ENCODE data around the gene CHRNA3.

Gene CHRNA3

GRCh38 chr15:78635346-78635745, 14.6 kb upstream of the CHRNA3 start:
- DNase-seq, result no peak

- DNase-seq, result no peak
Observed at GRCh38 chr15:78634210-78635145, 13.7 kb upstream of the CHRNA3 start.

- no peak for DNase-seq
Observed at GRCh38 chr15:78633348-78633747, 12.6 kb upstream of the CHRNA3 start.

- no peak for DNase-seq
Observed at GRCh38 chr15:78630886-78631633, 10.3 kb upstream of the CHRNA3 start.

- DNase-seq, result peak; percentile 17
Observed at GRCh38 chr15:78629716-78630065, 8.9 kb upstream of the CHRNA3 start.

- DNase-seq, result peak; percentile 10
Observed at GRCh38 chr15:78629031-78629715, 8.4 kb upstream of the CHRNA3 start.

GRCh38 chr15:78628227-78628626, 7.4 kb upstream of the CHRNA3 start:
- DNase-seq, result no peak

GRCh38 chr15:78627348-78627747, 6.6 kb upstream of the CHRNA3 start:
- DNase-seq, result no peak

GRCh38 chr15:78626381-78626995, 5.7 kb upstream of the CHRNA3 start:
- no peak for DNase-seq

- DNase-seq, result no peak
Observed at GRCh38 chr15:78625606-78626280, 4.9 kb upstream of the CHRNA3 start.

GRCh38 chr15:78624651-78625590, 4.1 kb upstream of the CHRNA3 start:
- no peak for DNase-seq

GRCh38 chr15:78623786-78624497, 3.1 kb upstream of the CHRNA3 start:
- DNase-seq, result no peak

- DNase-seq, result no peak
Observed at GRCh38 chr15:78621810-78622402, 1.1 kb upstream of the CHRNA3 start.

- DNase-seq, result peak; percentile 54
Observed at GRCh38 chr15:78620021-78620526, 722 bp downstream of the CHRNA3 start.

GRCh38 chr15:78619022-78619950, 1.5 kb downstream of the CHRNA3 start:
- DNase-seq, result peak; percentile 47

GRCh38 chr15:78618490-78618934, 2.3 kb downstream of the CHRNA3 start:
- peak; percentile 97 for DNase-seq

GRCh38 chr15:78618064-78618463, 2.7 kb downstream of the CHRNA3 start:
- no peak for DNase-seq

GRCh38 chr15:78617516-78617915, 3.3 kb downstream of the CHRNA3 start:
- peak; percentile 33 for DNase-seq

- peak; percentile 28 for DNase-seq
Observed at GRCh38 chr15:78617076-78617475, 3.7 kb downstream of the CHRNA3 start.
